AG04450 (cell line): ENCODE data around the gene PEG3. TPM values are rescaled to one million over a fixed set of nuclear protein-coding genes. Genes with fewer than 3 reads are reported as not detected.

Source experiments
- CTCF ChIA-PET: fragments of 300-600, 350-600 bp; formaldehyde crosslinking; extraction: SDS; loops from one replicate; lab custom pipeline; 2022; ENCODE audit warnings: antibody characterized with exemption, inconsistent platforms; lab: Charles Lee
- POLR2A ChIA-PET: fragments of 350-600 bp; formaldehyde crosslinking; extraction: SDS; loops from one replicate; lab custom pipeline; 2021; ENCODE audit warnings: antibody characterized with exemption, inconsistent platforms; lab: Yijun Ruan, JAX
- DNase-seq: peaks from one replicate; pipeline ENCODE4 v3.0.0-alpha.2; 2011; ENCODE audit warnings: low read depth, low spot score
- H3K27ac ChIP-seq: one replicate; pipeline ENCODE4 v1.5.1; 2012; ENCODE audit warnings: low read depth, low read length, control low read depth
- H3K27me3 ChIP-seq: one replicate; pipeline ENCODE4 v1.6.0; 2012; ENCODE audit warnings: low read length; ENCODE audit not compliant: control insufficient read depth, insufficient read depth
- H3K4me3 ChIP-seq: 2 replicates; pipeline ENCODE4 v1.5.1; 2011; ENCODE audit warnings: mild to moderate bottlenecking, low read depth, low read length, control low read depth
- H3K9me3 ChIP-seq: 2 replicates; pipeline ENCODE4 v1.5.1; 2012; ENCODE audit warnings: low read length; ENCODE audit not compliant: control insufficient read depth, insufficient read depth
- polyA plus RNA-seq: library from polyadenylated mRNA; depleted of rRNA; stranded (reverse); fragments of >200 nt; gene quantifications from 2 replicates; pipeline ENCODE4 v1.2.3, GENCODE V29; 2011; rRNA removed
- small RNA-seq: library from RNA; depleted of rRNA; stranded (forward); fragments of <200 nt; gene quantifications from one replicate; pipeline ENCODE3, GENCODE V24; 2012; ENCODE audit warnings: low read depth; ENCODE audit not compliant: insufficient read length
- TF ChIP-seq, protein P1 (sequence below): IDR thresholded peaks from 2 replicates; pipeline ENCODE4 v1.5.1; 2011; ENCODE audit warnings: low read depth, low read length, control low read depth, inconsistent platforms

PEG3 gene
- polyA plus RNA-seq, 1 experiment, result not detected

DNA sequence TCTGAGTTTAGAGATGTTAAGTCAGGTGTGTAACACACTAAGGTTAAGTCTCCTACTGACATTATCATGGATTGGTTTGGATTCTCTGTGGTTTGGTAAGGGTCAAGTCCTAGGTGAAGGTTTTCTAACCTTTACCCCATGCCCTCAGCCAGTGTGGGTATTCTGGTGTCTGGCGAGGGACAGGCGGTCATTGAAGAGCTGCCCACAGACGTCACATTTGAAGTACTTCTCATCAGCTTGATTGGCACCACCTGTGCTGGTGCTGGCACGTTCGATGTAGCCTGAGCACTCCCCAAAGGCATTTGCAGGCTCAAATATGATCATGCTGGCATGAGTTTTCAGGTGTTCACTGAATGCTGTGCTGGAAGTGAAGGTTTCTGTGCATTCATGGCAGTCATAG, 27.0 kb downstream of the PEG3 start:
- peaks cover 33% of the 10 kb centered on the region for H3K9me3 ChIP-seq
- H3K27ac ChIP-seq, result no peak overlapping the region
- H3K4me3 ChIP-seq, result no peak overlapping the region
- no peaks in the 10 kb centered on the region for H3K27me3 ChIP-seq
- POLR2A ChIA-PET, result no interaction called here
- CTCF ChIA-PET, result no interaction called here
- no peak for DNase-seq
- TF ChIP-seq, protein P1, sequence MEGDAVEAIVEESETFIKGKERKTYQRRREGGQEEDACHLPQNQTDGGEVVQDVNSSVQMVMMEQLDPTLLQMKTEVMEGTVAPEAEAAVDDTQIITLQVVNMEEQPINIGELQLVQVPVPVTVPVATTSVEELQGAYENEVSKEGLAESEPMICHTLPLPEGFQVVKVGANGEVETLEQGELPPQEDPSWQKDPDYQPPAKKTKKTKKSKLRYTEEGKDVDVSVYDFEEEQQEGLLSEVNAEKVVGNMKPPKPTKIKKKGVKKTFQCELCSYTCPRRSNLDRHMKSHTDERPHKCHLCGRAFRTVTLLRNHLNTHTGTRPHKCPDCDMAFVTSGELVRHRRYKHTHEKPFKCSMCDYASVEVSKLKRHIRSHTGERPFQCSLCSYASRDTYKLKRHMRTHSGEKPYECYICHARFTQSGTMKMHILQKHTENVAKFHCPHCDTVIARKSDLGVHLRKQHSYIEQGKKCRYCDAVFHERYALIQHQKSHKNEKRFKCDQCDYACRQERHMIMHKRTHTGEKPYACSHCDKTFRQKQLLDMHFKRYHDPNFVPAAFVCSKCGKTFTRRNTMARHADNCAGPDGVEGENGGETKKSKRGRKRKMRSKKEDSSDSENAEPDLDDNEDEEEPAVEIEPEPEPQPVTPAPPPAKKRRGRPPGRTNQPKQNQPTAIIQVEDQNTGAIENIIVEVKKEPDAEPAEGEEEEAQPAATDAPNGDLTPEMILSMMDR, result no peak

DNA sequence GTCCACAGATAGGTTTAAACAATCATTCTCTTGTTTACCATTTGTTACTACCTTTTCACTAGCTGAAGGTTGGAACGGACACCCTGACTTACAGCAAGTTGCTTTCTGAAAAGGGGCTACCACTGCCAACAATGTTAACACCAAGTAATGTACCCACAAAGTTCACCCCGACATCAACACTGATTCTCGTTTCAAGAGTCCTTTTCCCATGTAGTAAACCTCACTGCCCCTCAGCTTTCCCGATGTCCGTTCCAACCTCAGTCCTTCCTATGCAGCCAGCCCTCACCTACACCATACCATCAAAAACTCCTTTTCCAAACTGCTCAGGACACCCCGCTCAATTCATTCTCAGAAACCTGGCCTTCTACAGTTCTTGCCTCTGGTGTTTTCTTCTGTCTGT, 29.0 kb downstream of the PEG3 start:
- no peak overlapping the region for H3K27ac ChIP-seq
- H3K27me3 ChIP-seq, result no peaks in the 10 kb centered on the region
- TF ChIP-seq, protein P1, result no peak
- H3K4me3 ChIP-seq, result no peak overlapping the region
- CTCF ChIA-PET, result no interaction called here
- DNase-seq, result no peak
- peaks cover 27% of the 10 kb centered on the region for H3K9me3 ChIP-seq
- POLR2A ChIA-PET, result no interaction called here

DNA sequence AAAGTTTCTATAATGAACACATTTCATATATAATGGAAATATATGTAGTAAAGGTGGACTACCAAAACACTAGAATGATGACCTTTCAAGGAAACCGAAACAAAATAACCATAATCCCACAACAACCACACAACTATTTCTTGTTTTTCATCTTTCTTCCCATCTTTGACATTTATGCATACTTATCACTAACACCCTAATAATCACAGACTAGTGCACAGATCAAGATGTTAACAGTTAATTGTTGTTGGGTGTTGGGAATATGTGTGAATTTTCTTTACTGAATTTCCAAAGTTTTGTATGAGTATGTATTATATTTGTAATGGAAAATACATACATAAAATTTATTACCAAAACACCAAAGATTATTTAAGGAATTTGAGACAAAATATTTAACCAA, 30.3 kb downstream of the PEG3 start:
- POLR2A ChIA-PET, result no interaction called here

DNA sequence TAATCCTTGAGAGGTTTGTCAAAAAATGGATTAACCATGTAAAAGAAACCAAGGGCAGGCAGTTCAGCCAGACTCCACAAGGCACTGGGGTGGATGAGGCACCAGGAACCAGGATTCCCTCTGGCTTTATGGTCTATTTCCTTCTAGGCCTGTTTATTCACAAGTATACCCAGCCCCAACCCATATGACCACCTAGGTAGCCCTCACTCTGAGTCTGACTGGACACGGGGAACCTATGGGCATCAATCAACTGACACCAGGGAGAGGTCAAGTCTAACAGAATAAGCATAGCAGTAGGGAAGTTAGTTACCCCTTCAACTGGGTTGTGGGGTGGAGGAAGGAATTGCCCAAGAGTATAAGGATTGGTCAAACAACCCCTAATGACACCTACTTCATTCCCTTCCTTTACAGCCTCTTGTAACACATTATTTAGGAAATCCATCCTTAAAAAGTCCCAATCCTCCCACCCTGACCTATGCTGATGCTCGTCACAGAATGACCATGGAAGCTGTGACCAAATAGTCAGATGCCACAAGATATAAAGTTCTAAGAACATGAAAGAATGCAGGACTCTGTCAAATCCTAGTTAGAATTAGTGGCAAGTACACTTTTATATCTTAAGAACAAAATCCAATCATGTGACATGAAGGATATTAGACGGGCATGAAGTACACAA, 31.7 kb downstream of the PEG3 start:
- H3K9me3 ChIP-seq, result peaks cover 26% of the 10 kb centered on the region
- ChIA-PET CTCF (no interaction called here), POLR2A (no interaction called here)
- H3K27ac ChIP-seq, result no peak overlapping the region
- TF ChIP-seq, protein P1, result no peak
- no peak for DNase-seq
- no peak overlapping the region for H3K4me3 ChIP-seq
- H3K27me3 ChIP-seq, result no peaks in the 10 kb centered on the region

More for the DNA sequence above, 30.3 kb downstream of the PEG3 start:
- CTCF ChIA-PET, result no interaction called here
- Histone ChIP-seq H3K9me3 (peaks cover 23% of the 10 kb centered on the region), H3K4me3 (no peak overlapping the region), H3K27ac (no peak overlapping the region), H3K27me3 (no peaks in the 10 kb centered on the region)
- TF ChIP-seq, protein P1, result no peak
- DNase-seq, result no peak

DNA sequence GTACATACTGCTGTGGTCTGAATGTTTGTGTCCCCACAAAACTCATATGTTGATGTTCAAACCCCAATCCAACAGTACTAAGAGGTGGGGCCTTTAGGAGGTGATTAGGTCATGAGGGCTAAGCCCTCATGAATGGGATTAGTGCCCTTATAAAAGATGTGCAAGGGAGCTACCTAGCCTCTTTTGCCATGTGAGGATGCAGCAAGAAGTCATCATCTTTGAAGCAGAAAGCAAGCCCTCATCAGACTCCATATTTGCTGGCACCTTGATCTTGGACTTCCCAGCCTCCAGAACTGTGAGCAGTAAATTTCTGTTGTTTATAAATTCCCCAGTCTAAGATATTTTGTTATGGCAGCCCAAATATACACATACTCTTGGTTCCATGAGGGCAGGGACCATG, 33.9 kb downstream of the PEG3 start:
- CTCF ChIA-PET, result no interaction called here
- no peak for DNase-seq
- peaks cover 37% of the 10 kb centered on the region; the same call in 1 of the 2 replicates for H3K9me3 ChIP-seq

More for the DNA sequence above, 33.9 kb downstream of the PEG3 start:
- Histone ChIP-seq H3K4me3 (no peak overlapping the region), H3K27me3 (no peaks in the 10 kb centered on the region), H3K27ac (no peak overlapping the region)
- TF ChIP-seq, protein P1, result no peak
- POLR2A ChIA-PET, result no interaction called here

Small RNA genes lying within 50 kb of the gene (small RNA-seq; reads per million reads assigned to genes)
- not detected for gene AC006115.2

Other genes with a start within 250 kb of the PEG3 start
- 4.7 and 6.4 TPM in 2 replicates for gene ZNF71, start 245.4 kb downstream of the PEG3 start, polyA plus RNA-seq
- 0.17 and 0.20 TPM in 2 replicates for gene SMIM17, start 197.6 kb downstream of the PEG3 start, polyA plus RNA-seq
- gene ZNF835, start 169.0 kb downstream of the PEG3 start, polyA plus RNA-seq, result not detected in 2 replicates
- gene ZIM2, start within 50 bp of the PEG3 start, polyA plus RNA-seq, result not detected in 2 replicates